AG09319 (cell line): ENCODE results near the gene PLA2G15.
A peak's percentile ranks its signal among the peaks of the same experiment; 100 is the strongest.

Experiments
- DNase-seq: peaks from one replicate; pipeline ENCODE4 v3.0.0-alpha.2; 2010; ENCODE audit warnings: low read depth; ENCODE audit errors: extremely low read depth
- CTCF ChIP-seq: IDR thresholded peaks from 2 replicates; pipeline ENCODE4 v1.5.1; 2011; ENCODE audit warnings: low read depth, mild to moderate bottlenecking, inconsistent platforms, low read length, moderate library complexity

The PLA2G15 gene

DNA sequence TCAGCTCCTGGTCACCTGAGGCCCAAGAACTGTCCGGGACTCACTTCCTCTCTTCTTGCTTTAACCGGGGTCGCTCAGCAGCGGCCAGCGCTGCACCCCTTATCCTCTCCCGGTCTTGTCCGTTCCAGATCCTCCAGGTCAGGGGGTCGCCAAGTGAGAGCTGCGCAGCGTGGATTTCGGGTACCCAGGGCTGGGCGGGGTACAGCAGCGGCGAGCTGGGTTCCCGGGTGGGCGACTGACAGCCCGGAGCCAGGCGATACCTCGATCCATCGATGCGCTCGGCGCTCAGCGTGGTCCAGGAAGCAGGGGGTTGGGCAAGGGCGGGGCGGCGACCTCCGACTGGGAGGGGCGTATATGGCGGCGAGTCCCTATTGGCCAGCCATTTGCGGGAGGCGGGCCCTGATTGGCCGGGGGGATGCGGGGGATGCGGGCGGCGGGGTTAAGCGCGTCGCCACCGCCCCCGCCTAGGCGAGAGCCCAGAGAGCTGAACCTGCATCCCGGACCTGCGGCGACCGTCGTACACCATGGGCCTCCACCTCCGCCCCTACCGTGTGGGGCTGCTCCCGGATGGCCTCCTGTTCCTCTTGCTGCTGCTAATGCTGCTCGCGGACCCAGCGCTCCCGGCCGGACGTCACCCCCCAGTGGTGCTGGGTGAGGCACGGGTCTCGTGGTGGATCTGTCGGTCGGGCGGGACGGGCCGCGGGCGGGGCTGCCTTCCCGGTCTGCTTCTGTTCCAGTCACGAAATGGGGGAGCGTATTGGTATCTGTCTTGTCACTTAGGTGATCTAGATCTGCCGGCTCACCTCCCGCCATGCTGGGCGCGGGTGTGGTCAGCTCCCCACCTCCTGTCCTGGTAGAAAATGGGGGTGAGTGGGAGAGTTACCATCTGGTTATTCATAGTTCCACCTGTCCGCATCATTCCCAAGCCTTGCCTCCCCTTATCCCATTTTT is at the start of gene PLA2G15:
TSS of gene PLA2G15 (plus strand) at position 471 of the 951 bp plus-strand sequence. CDS start at position 525, 54 bp downstream.
- no peak for TF ChIP-seq CTCF
- peak; percentile 89 for DNase-seq

- DNase-seq = no peak
- TF ChIP-seq CTCF = no peak
Measured at GRCh38 chr16:68197250-68197649, 47.9 kb upstream of the PLA2G15 start.

DNA sequence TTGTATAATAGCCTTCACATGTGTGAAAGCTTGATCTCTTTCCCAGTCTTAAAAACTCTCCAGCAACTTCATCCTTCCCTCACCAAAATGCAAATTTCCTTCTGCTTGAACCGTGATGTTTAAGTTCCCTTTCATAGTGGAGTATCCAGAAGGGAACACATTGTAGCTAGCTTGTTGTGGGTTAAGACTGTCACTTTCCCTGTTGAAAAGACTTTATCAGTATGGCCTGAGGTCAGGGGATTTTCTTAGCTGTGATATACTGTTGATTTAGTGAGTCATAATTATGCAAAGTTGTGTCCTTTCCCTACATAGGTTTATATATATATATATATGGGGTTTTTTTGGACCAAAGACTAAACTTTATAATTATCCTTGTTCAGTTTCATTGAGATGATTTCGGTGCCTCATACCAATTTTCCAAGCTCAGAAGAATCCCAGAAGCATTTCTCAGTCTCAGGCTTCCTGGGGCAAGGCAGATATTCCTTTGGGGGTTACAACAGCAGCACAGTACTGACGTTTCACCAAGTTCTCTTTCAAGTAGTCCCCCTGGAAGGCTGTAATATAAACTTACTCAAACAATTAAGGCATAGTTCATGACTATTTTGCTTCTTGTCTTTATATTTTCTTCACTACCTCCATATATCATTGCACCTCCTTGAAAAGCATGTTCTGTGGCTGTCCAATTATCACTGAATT is 44.9 kb upstream of the PLA2G15 start:
- DNase-seq = no peak
- no peak for TF ChIP-seq CTCF

DNA sequence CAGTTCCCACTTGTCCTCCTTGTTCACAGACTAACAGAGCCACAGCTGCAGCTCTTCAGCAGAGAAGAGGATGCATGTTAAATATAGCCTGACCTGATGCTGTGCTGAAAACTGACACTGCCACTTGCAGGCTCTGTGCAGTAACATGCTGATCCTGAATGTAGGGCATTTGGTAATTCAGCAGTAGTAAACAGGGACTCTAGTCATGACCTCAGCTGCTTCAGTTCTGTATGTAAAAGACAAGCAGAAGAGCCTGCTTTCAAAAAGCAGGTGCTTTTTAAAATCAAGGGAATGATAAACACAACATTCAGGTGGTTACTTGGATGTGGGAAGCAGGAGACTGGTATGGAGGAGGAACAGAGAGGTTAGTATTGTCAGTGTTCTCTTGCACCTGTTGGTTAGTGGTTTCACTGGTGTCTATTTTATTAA is 43.1 kb upstream of the PLA2G15 start:
- DNase-seq = no peak
- no peak for TF ChIP-seq CTCF

- no peak for TF ChIP-seq CTCF
- DNase-seq = no peak
Measured at GRCh38 chr16:68206245-68206644, 38.9 kb upstream of the PLA2G15 start.

DNA sequence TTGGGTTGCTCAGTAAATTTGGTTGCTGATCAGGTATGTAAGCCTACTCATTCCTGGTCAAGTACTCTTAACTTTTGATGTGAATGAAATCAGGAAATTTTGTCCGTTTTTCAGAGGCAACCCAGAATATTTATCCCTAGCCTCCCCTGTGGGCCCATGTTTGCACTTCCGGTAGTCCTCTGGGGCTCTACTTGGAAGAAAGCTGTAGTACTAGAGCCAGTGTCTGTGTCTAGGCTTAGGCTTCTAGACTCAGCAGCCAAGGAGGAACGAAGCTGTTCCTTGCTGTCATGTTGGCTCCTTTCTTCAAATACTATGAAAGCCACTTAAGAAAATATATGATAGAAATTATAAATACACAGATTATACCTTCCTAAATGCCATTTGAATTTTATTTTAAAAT is 30.4 kb upstream of the PLA2G15 start:
- DNase-seq = no peak
- no peak for TF ChIP-seq CTCF

GRCh38 chr16:68215302-68215701 is 29.9 kb upstream of the PLA2G15 start:
- TF ChIP-seq CTCF = no peak
- DNase-seq = no peak
